ENCODE measurements around the gene SLC16A5. TPM values are rescaled to one million over a fixed set of nuclear protein-coding genes. Genes with fewer than 3 reads are reported as not detected.
A peak's percentile ranks its signal among the peaks of the same experiment; 100 is the strongest.

The SLC16A5 gene
- total RNA-seq, 1 experiment from 2014 or later: 32.4 TPM

DNA sequence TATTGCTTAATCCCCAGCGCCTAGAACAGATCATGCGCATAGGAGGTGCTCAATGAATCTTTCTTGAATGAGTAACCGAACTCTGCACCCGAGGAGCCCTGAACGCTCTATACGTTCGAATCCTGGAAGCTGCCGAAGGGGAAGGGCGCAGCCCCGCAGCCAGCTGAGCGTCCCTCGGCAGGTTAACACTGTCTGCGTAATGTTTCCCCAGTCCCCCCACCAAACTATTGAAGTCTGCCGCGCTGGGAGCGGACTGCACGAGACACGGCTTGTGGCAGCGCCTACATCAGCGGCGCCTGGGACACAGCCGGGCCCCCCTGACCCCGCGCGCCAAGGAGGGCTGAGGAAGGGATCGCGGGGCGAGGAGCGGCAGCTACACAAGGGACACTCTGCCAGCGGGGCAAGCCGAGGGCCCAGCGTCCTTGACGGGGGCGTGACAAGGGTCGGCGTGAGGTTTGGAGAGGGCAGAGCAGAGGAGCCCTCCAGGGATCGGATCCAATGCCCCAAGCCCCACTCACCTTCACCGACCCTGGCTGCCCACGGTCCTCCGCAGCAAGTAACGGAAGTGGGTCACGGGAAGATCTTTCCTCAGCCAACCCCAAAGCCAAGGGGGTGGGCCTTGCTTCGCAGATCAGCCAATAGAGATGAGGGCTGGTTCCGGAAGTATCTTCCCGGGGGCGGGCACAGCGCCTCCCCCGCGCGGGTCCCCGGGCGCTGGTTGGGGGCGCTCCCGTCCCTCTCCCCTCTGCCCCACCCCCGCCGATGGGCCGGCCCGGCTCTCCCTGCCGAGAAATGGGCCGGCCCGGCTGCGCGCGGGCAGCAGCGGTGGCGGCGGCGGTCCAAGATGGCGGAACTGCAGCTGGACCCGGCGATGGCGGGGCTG lies 41.1 kb upstream of the SLC16A5 start, which contains the start of the genes ATP5PD and KCTD2:
TSS of gene ATP5PD (minus strand) at position 563 of the 883 bp plus-strand sequence. CDS start 4,319 bp downstream, outside the sequence.
TSS of gene KCTD2 (plus strand) at position 819 of the 883 bp plus-strand sequence. CDS start at position 845, 26 bp downstream.
- DNase-seq (ENCODE audit: low spot score) (peak; percentile 97), ATAC-seq (peak; percentile 95)
- peaks cover 45% of the 10 kb centered on the region for H3K4me1 Mint-ChIP-seq
- peaks cover 27% of the 10 kb centered on the region for H3K36me3 Mint-ChIP-seq
- no peaks in the 10 kb centered on the region for H3K9me3 Mint-ChIP-seq
- ChIA-PET POLR2A (interaction anchor here (0.7 to 2.3 kb wide), 6 partner anchors 10 to 173 kb away, joined by 3 to 9 read pairs (median 3); partner anchors contain the start of genes MRPL58 and NT5C), CTCF (interaction anchor here (0.6 to 2.4 kb wide), 12 partner anchors 8 to 224 kb away, joined by 3 to 13 read pairs (median 4); partner anchors contain the start of genes HID1, MIF4GD, MRPL58 and OTOP2)
- H3K4me3 Mint-ChIP-seq: peak within 1 kb of the TSS; percentile 99
- no peaks in the 10 kb centered on the region for H3K27me3 Mint-ChIP-seq (ENCODE audit: low read depth)
- H3K27ac Mint-ChIP-seq: peak within 1 kb of the TSS; percentile 96
- peak; percentile 14; the same call in 1 of the 2 replicates for TF ChIP-seq KAT7 (CRISPR knock-in tag; IDR thresholded peaks at IDR 0.05; ENCODE audit: borderline replicate concordance)
- TF ChIP-seq NFATC4 (CRISPR knock-in tag; IDR thresholded peaks at IDR 0.05): no peak
- TF ChIP-seq FOXP1 (CRISPR knock-in tag; IDR thresholded peaks at IDR 0.05; ENCODE audit: borderline replicate concordance): peak; percentile 84; the same call in 1 of the 2 replicates
- peak; percentile 78; the same call in 1 of the 2 replicates for TF ChIP-seq TEAD1 (CRISPR knock-in tag; IDR thresholded peaks at IDR 0.05)
- TF ChIP-seq ZNF219 (CRISPR knock-in tag; IDR thresholded peaks at IDR 0.05; ENCODE audit: borderline replicate concordance): peak; percentile 54; the same call in 1 of the 2 replicates
- TF ChIP-seq NR1H2 (CRISPR knock-in tag; IDR thresholded peaks at IDR 0.05): no peak
- no peak for TF ChIP-seq SMAD4 (CRISPR knock-in tag; IDR thresholded peaks at IDR 0.05)
- TF ChIP-seq ZNF281 (CRISPR knock-in tag; IDR thresholded peaks at IDR 0.05): peak; percentile 86; the same call in 1 of the 2 replicates
- no peak for TF ChIP-seq ATF3 (CRISPR knock-in tag; conservative IDR thresholded peaks at IDR 0.05)
- TF ChIP-seq NFYB (CRISPR knock-in tag; conservative IDR thresholded peaks at IDR 0.05; ENCODE audit: low read depth): peak; percentile 93
- peak; percentile 74 for TF ChIP-seq FOXK1 (CRISPR knock-in tag; IDR thresholded peaks at IDR 0.05)
- TF ChIP-seq HMGXB4 (CRISPR knock-in tag; IDR thresholded peaks at IDR 0.05): peak; percentile 76; the same call in 1 of the 2 replicates
- TF ChIP-seq MAX (CRISPR knock-in tag; IDR thresholded peaks at IDR 0.05): peak; percentile 81
- 0 out of 2 replicates have a peak, but pooled peaks have one; percentile 31 for TF ChIP-seq CREB1 (CRISPR knock-in tag; IDR thresholded peaks at IDR 0.05)
- no peak for TF ChIP-seq AR (CRISPR knock-in tag; IDR thresholded peaks at IDR 0.05)
- TF ChIP-seq AFF4 (CRISPR knock-in tag; IDR thresholded peaks at IDR 0.05; ENCODE audit: borderline replicate concordance): peak; percentile 77; the same call in 1 of the 2 replicates
- TF ChIP-seq ARID4B (CRISPR knock-in tag; IDR thresholded peaks at IDR 0.05; ENCODE audit: borderline replicate concordance): peak; percentile 86; the same call in 1 of the 2 replicates
- TF ChIP-seq CBFB (CRISPR knock-in tag; IDR thresholded peaks at IDR 0.05; ENCODE audit: low read depth): peak; percentile 66; the same call in 1 of the 2 replicates
